GM20431 (cell line): ENCODE measurements around the gene GALNT7.
"Not testable (repeated sequence)": the region's sequence is repeated elsewhere in the genome, so short reads cannot be mapped to it uniquely, and the experiment has no call there.

Experiments used
- in situ Hi-C: fragments of 300-500 bp; cut with MseI, MboI; formaldehyde crosslinking; loops from one replicate; pipeline ENCODE4 v1.15.0; 2020; ENCODE audit warnings: low sequenced_read_pairs; ENCODE audit not compliant: unreplicated experiment

Gene GALNT7, protein sequence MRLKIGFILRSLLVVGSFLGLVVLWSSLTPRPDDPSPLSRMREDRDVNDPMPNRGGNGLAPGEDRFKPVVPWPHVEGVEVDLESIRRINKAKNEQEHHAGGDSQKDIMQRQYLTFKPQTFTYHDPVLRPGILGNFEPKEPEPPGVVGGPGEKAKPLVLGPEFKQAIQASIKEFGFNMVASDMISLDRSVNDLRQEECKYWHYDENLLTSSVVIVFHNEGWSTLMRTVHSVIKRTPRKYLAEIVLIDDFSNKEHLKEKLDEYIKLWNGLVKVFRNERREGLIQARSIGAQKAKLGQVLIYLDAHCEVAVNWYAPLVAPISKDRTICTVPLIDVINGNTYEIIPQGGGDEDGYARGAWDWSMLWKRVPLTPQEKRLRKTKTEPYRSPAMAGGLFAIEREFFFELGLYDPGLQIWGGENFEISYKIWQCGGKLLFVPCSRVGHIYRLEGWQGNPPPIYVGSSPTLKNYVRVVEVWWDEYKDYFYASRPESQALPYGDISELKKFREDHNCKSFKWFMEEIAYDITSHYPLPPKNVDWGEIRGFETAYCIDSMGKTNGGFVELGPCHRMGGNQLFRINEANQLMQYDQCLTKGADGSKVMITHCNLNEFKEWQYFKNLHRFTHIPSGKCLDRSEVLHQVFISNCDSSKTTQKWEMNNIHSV

GRCh38 chr4:173168396-173169177, at the start of gene GALNT7:
Gene GALNT7 (plus strand): TSS chr4:173168811. CDS start chr4:173168836, 25 bp downstream.
- in situ Hi-C loops, result loop anchor here (25.0 kb wide), 1 partner anchor 131 kb away; no protein-coding TSS in a partner anchor

DNA sequence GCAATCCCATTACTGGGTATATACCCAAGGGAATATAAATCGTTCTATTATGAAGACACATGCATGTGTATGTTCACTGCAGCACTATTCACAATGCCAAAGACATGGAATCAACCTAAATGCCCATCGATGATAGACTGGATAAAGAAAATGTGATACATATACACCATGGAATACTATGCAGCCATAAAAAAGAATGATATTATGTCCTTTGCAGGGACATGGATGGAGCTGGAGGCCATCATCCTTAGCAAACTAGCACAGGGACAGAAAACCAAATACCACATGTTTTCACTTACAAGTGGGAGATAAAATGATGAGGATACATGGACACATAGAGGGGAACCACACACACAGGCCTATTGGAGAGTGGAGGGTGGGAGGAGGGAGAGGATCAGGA, 49.8 kb upstream of the GALNT7 start:
- in situ Hi-C loops, result not testable (repeated sequence)

DNA sequence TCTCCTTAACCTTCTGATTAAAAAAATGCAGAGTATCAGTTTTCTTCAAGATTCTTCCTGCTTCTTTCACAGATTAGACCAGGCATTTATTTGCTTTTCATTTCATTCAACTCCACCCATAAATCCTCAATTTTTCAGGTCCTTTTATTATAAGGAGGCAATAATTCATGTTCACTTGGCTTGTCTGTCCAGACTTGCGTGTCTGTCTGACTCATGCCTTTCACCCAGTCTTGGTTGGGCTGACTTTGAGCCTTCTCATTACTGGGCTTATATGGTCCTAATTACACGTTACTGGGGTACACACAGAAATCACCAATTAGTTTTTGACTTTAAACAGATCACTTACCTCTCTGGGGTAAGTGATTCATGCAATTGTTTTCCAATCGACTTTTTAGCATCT, 48.8 kb upstream of the GALNT7 start:
- in situ Hi-C loops, result no loop called here

GRCh38 chr4:173121076-173121561, 47.5 kb upstream of the GALNT7 start:
- in situ Hi-C loops, result no loop called here

- in situ Hi-C loops, result no loop called here
Measured at GRCh38 chr4:173124209-173124865, 44.3 kb upstream of the GALNT7 start.

DNA sequence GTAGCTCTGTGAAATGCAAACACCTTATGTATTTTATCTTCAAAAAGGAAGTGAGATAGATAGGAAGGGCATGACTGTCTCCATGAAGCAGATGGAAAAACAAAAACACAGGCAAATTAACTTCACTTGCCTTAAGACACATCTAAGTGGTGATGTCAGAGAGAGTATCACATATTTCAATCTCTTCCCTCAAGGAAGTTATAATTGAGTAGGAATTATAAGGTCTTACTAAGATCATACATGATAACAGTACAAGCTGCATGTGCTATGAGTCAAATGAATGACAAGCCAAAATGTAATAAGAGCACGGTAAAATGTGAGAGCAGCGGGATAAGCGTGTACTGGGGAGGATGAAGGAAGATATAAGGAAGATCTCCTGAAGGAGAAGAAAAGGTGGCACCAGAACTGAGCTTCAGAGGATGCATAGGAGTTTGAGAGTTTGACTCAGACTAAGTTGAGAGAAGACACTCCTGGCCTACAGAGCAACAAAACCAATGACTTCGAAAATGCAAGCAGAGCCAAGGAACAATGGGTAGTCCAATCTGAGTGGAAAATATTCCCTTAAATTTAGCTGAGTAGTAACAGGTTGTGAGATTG, 43.3 kb upstream of the GALNT7 start:
- in situ Hi-C loops, result no loop called here

DNA sequence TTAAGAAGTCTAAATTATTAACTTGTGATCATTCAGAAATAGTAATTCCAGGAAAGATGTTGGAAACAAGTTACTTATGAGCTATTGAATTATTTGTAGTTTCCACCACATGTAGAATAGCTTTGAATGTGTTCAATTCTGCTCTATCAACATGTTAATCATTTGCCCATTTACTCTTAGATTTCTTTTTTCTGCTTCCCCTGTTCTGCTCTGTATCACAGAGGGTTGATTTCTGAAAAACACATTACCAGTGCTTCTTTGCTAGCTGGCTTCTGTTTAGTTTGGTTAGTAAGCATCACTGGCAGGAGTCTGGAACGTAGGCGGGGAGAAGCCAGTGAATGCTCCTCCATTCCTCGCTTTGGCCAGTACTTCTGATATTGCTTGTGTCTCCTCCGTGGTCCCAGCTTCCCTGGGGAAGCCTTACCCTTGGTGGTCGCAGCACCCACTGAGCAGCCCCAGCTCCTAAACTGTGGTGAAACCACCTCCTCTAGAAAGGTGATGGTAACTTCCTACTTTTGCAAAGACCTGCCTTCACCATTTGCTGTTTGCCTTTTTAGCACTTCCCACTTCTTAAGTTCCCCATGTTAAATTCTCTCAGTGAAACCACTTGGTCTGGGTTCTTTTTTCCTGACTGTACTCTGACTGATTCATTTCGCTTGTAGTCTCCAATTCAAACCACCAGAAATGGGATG, 40.3 kb upstream of the GALNT7 start:
- in situ Hi-C loops, result no loop called here

DNA sequence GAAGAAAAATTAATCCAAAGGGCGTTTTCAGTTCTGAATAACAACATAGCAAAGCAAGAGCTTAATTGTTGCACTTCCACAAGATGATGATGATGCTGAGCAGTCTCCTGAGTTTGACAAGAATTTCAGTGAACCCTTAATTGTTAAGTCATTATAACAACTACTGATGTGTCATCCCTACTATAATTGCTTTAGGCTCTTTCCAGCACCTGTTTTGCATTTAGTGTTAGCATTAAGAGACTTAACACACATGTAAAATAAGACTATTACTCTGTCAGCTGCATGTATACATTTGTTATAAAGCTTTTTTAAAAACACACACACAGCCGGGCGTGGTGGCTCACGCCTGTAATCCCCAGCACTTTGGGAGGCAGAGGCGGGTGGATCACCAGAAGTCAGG, 37.9 kb upstream of the GALNT7 start:
- in situ Hi-C loops, result no loop called here

GRCh38 chr4:173134426-173134825, 34.2 kb upstream of the GALNT7 start:
- in situ Hi-C loops, result no loop called here

DNA sequence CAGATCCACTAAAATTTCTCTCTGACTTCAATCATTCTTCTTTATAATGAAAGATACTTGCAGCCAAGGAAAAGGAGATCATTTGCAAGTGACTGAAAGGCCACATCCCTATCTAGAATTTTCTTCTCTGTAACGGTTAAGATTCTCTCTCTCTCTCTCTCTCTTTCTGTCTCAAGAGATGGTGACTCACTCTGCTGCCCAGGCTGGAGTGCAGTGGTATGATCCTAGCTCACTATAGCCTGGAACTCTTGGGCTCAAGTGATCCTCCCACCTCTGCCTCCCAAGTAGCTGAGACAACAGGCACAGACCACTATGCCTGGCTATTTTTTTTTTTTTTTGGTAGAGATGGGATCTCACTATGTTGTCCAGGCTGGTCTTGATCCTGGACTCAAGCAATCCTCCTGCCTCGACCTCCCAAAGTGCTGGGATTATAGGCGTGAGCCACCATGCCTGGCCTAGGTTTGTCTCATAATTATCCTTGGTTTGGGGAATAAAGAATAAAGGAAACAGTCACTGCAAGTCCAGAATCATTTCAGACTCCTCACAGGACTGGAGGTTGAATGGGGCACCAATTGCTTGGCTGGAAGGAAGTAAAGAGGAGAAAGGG, 33.3 kb upstream of the GALNT7 start:
- in situ Hi-C loops, result no loop called here

DNA sequence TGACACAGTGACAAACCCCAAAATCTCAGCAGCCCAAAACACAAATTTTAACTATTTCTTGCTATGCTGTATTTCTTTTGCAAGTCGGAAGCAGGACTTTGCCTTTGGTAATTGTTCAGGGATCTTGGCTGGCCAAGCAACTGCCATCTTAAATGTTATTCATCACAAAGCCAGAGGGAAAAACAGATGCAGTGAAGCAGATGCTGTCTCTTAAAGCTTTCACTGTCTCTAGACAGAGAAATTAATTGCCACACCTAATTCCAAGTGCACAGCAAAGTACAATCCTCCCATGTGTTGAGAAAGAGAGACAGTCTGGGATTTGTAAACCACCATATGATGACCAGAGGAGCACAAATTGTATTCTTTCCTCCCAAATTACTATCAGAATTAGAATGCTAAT, 30.0 kb upstream of the GALNT7 start:
- in situ Hi-C loops, result no loop called here

GRCh38 chr4:173139561-173139960, 29.1 kb upstream of the GALNT7 start:
- in situ Hi-C loops, result no loop called here

DNA sequence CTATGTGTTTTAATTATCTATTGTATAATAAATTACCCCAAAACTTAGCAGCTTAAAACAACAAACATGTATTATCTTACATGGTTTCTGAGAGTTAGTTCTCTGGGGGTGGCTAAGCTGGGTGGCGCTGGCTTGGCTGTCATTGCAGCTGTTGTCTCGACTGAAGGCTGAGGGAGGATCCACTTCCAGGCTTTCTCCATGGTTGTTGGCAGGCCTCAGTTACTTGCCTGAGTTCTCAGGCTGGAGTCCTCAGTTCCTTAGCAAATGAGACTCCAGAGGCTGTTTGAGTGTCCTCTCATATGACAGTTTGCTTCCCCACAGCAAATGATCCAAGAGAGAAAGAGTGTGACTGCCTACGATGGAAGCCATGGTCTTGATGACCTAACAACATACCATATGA, 23.5 kb upstream of the GALNT7 start:
- in situ Hi-C loops, result no loop called here

DNA sequence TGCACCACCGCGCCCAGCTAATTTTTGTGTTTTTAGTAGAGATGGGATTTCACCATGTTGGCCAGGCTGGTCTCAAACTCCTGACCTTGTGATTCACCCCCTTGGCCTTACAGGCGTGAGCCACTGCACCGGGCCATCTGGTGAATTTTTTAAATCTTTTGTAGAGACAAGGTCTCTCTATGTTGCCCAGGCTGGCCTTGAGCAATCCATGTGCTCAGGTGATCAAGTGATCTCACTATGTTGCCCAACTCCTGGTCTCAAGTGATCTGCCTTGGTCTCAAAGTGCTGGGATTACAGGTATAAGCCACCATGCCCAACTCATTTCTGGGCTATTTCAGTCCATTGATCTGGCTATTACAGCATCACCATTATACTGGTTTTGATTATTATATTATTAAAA, 22.2 kb upstream of the GALNT7 start:
- in situ Hi-C loops, result no loop called here

GRCh38 chr4:173151496-173151895, 17.1 kb upstream of the GALNT7 start:
- in situ Hi-C loops, result loop anchor here (25.0 kb wide), 1 partner anchor 114 kb away; no protein-coding TSS in a partner anchor

- in situ Hi-C loops, result loop anchor here (25.0 kb wide), 1 partner anchor 115 kb away; no protein-coding TSS in a partner anchor
Measured at GRCh38 chr4:173152104-173152503, 16.5 kb upstream of the GALNT7 start.

DNA sequence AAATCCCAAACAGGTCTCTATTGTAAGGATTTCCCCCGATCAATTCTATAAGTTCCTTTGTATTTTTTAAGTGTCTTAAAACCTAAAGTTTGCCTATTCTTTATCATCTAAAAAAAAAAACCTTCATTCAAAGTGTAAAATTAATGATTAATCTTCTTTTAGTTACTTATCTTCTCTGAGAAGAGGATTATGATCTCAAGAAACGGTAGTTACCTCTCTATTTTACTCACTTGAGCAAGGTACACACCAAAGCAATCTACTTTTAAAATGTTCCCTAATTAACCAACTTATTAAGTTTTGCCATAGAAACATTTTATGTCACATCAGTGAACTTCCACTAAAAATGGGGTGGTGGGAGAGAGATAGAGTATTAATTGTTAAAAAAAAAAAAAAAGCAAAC, 15.2 kb upstream of the GALNT7 start:
- in situ Hi-C loops, result loop anchor here (25.0 kb wide), 1 partner anchor 116 kb away; no protein-coding TSS in a partner anchor

DNA sequence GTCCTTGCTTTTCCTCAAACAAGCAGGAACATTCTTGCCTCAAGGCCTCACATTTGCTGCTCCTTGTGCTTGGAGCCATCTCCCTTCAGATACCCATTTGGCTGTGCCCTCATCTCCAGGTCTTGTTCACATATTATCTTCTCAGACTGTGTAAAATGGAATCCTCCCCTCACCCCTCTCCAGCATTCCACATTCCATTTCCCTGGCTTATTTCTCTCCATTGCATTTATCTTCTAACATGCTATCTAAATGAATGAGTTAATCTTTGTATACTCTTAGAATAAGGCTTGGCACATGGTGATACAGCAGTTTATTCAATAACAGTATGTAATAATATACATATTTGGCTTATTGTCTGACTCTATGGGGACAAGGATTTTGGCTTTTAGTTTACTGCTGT, 8.8 kb upstream of the GALNT7 start:
- in situ Hi-C loops, result loop anchor here (25.0 kb wide), 1 partner anchor 122 kb away; no protein-coding TSS in a partner anchor
